HepG2 (cell line): ENCODE data around the gene NUDT19. TPM values are rescaled to one million over a fixed set of nuclear protein-coding genes. Genes with fewer than 3 reads are reported as not detected.

Experiments used
- CCDC6 ChIP-seq: sonication (generic); formaldehyde crosslinking; IDR thresholded peaks from 2 replicates; pipeline ENCODE4 v1.8.1; 2022; ENCODE audit warnings: mild to moderate bottlenecking, missing genetic modification reagents, moderate library complexity
- FOXA3 ChIP-seq: IDR thresholded peaks from 2 replicates; pipeline ENCODE4 v1.6.1; 2016; ENCODE audit warnings: missing genetic modification reagents, missing compliant biosample characterization
- GATAD2A ChIP-seq: IDR thresholded peaks from 2 replicates; pipeline ENCODE4 v1.6.1; 2016
- HIC2 ChIP-seq: sonication (generic); formaldehyde crosslinking; IDR thresholded peaks from 2 replicates; pipeline ENCODE4 v1.9.0; 2022; ENCODE audit warnings: low read depth, missing genetic modification reagents
- KDM3A ChIP-seq: IDR thresholded peaks from 2 replicates; pipeline ENCODE4 v1.6.1; 2018; ENCODE audit warnings: low read depth, missing compliant biosample characterization
- KLF13 ChIP-seq: sonication (generic); formaldehyde crosslinking; IDR thresholded peaks from 2 replicates; pipeline ENCODE4 v1.4.0; 2020; ENCODE audit warnings: mild to moderate bottlenecking, missing genetic modification reagents
- NFIB ChIP-seq: sonication (generic); formaldehyde crosslinking; IDR thresholded peaks from 2 replicates; pipeline ENCODE4 v1.9.0; 2021; ENCODE audit warnings: missing genetic modification reagents, mild to moderate bottlenecking, borderline replicate concordance
- RAD51 ChIP-seq: fragments of 450-650 bp; IDR thresholded peaks from 2 replicates; pipeline ENCODE4 v1.6.1; 2016; ENCODE audit warnings: borderline replicate concordance
- TEAD2 ChIP-seq: sonication (generic); formaldehyde crosslinking; IDR thresholded peaks from 2 replicates; pipeline ENCODE4 v1.9.0; 2021; ENCODE audit warnings: missing genetic modification reagents
- TGIF2 ChIP-seq: IDR thresholded peaks from 2 replicates; pipeline ENCODE4 v1.6.1; 2016; ENCODE audit warnings: control low read depth, missing compliant biosample characterization
- ZBTB49 ChIP-seq: sonication (generic); formaldehyde crosslinking; IDR thresholded peaks from 2 replicates; pipeline ENCODE4 v1.4.0; 2020; ENCODE audit warnings: missing genetic modification reagents, borderline replicate concordance
- ZFP62 ChIP-seq: sonication (generic); formaldehyde crosslinking; IDR thresholded peaks from 2 replicates; pipeline ENCODE4 v1.4.0; 2020; ENCODE audit warnings: missing genetic modification reagents
- ZMYM2 ChIP-seq: sonication (generic); formaldehyde crosslinking; IDR thresholded peaks from 2 replicates; pipeline ENCODE4 v1.8.0; 2022; ENCODE audit warnings: mild to moderate bottlenecking, missing genetic modification reagents
- ZMYM4 ChIP-seq: sonication (generic); formaldehyde crosslinking; IDR thresholded peaks from 2 replicates; pipeline ENCODE4 v1.8.1; 2023; ENCODE audit warnings: mild to moderate bottlenecking, missing genetic modification reagents
- ZNF230 ChIP-seq: sonication (generic); formaldehyde crosslinking; IDR thresholded peaks from 2 replicates; pipeline ENCODE4 v1.4.0; 2020; ENCODE audit warnings: mild to moderate bottlenecking, missing genetic modification reagents
- ZNF547 ChIP-seq: sonication (generic); formaldehyde crosslinking; IDR thresholded peaks from 2 replicates; pipeline ENCODE4 v1.5.1; 2020; ENCODE audit warnings: mild to moderate bottlenecking, missing genetic modification reagents
- ZSCAN20 ChIP-seq: sonication (generic); formaldehyde crosslinking; IDR thresholded peaks from 2 replicates; pipeline ENCODE4 v1.4.0; 2020; ENCODE audit warnings: missing genetic modification reagents, mild to moderate bottlenecking, borderline replicate concordance
- ZSCAN22 ChIP-seq: sonication (generic); formaldehyde crosslinking; IDR thresholded peaks from 2 replicates; pipeline ENCODE4 v1.4.0; 2020; ENCODE audit warnings: mild to moderate bottlenecking, missing genetic modification reagents
- polyA plus RNA-seq, 8 experiments: library from polyadenylated mRNA; depleted of rRNA in 3 of 8; stranded (reverse) in 7 of 8; unstranded in 1 of 8; fragments of >200 nt; fragmentation: Illumina TruSeq in 4 of 8; extraction: Trizol in 4 of 8; gene quantifications; 2 replicates each; pipeline versions ENCODE4 v1.2.1 to v1.2.3, GENCODE V29; 2011 to 2016; ENCODE audit warnings: low read depth in 4 of 8, missing spikeins in 1 of 8, mixed read lengths in 1 of 8; ENCODE audit not compliant: insufficient read depth in 1 of 8
- total RNA-seq, 5 experiments: library from RNA; depleted of rRNA; stranded (reverse); fragments of >200 nt; fragmentation: Illumina TruSeq; extraction: Trizol; gene quantifications; 2 replicates each; pipeline ENCODE4 v1.2.3, GENCODE V29; 2016; ENCODE audit warnings: low read depth in 1 of 5
- TF ChIP-seq, protein P1 (sequence below): sonication (generic); formaldehyde crosslinking; IDR thresholded peaks from 2 replicates; pipeline ENCODE4 v1.4.0; 2020; ENCODE audit warnings: missing genetic modification reagents
- TF ChIP-seq, protein P2 (sequence below): sonication (generic); formaldehyde crosslinking; IDR thresholded peaks from 2 replicates; pipeline ENCODE4 v1.5.1; 2020; ENCODE audit warnings: mild to moderate bottlenecking, missing genetic modification reagents, moderate library complexity
- TF ChIP-seq, protein P3 (sequence below): sonication (generic); formaldehyde crosslinking; IDR thresholded peaks from 2 replicates; pipeline ENCODE4 v1.5.1; 2020; ENCODE audit warnings: missing genetic modification reagents, mild to moderate bottlenecking, borderline replicate concordance

NUDT19 gene
- total and polyA plus RNA-seq, 2 of the 13 experiments (the other 11 are each of a cell fraction or from before 2014, with no cell fraction given): 3.1 to 3.6 TPM

DNA sequence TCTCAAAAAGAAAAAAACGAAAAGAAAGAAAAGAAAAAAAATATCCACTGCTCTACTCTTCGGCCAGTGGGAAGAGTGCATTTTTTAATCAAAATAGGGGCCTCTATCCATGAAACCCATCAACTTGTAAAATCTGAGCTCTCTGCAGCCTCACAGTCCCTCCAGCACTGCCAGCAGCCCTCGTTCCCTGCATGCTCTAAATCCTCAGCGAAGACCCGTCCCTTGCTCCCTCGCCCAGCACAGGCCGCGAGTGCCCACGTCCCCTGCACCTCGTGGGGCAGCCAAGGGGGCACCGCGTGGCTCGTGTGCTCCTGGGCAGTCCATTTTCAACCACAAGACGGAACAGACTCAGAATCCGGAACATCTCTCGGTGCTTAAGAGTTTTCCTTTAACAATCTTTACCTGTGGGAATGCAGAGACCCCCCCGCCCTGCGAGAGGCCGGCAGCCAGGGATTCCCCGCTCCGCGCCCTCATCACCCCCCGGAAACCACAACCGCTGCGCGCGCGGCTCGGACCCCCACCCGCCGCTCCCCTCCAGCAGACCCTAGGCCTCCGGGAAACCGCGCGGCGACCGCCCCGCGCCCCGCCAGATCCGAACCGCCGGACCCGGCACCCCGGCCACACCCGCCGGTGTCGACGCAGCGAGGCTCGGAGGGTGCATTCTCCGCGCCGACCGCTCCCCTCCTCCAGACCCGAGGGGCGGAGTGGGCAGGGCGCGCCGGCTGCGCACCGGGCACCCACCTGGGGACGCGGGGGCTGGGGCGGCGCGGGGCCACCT, 17.3 kb upstream of the NUDT19 start (continued):
- 0 out of 2 replicates have a peak, but pooled peaks have one; percentile 6 for TF ChIP-seq ZNF230 (CRISPR knock-in tag)
- 0 out of 2 replicates have a peak, but pooled peaks have one; percentile 13 for TF ChIP-seq ZSCAN22
- no peak for TF ChIP-seq RAD51
- TF ChIP-seq, protein P1, sequence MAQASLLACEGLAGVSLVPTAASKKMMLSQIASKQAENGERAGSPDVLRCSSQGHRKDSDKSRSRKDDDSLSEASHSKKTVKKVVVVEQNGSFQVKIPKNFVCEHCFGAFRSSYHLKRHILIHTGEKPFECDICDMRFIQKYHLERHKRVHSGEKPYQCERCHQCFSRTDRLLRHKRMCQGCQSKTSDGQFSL (CRISPR knock-in tag): no peak
- no peak for TF ChIP-seq HIC2 (CRISPR knock-in tag)
- TF ChIP-seq ZNF547: 0 out of 2 replicates have a peak, but pooled peaks have one; percentile 65
- TF ChIP-seq, protein P2, sequence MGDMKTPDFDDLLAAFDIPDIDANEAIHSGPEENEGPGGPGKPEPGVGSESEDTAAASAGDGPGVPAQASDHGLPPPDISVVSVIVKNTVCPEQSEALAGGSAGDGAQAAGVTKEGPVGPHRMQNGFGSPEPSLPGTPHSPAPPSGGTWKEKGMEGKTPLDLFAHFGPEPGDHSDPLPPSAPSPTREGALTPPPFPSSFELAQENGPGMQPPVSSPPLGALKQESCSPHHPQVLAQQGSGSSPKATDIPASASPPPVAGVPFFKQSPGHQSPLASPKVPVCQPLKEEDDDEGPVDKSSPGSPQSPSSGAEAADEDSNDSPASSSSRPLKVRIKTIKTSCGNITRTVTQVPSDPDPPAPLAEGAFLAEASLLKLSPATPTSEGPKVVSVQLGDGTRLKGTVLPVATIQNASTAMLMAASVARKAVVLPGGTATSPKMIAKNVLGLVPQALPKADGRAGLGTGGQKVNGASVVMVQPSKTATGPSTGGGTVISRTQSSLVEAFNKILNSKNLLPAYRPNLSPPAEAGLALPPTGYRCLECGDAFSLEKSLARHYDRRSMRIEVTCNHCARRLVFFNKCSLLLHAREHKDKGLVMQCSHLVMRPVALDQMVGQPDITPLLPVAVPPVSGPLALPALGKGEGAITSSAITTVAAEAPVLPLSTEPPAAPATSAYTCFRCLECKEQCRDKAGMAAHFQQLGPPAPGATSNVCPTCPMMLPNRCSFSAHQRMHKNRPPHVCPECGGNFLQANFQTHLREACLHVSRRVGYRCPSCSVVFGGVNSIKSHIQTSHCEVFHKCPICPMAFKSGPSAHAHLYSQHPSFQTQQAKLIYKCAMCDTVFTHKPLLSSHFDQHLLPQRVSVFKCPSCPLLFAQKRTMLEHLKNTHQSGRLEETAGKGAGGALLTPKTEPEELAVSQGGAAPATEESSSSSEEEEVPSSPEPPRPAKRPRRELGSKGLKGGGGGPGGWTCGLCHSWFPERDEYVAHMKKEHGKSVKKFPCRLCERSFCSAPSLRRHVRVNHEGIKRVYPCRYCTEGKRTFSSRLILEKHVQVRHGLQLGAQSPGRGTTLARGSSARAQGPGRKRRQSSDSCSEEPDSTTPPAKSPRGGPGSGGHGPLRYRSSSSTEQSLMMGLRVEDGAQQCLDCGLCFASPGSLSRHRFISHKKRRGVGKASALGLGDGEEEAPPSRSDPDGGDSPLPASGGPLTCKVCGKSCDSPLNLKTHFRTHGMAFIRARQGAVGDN: peak; percentile 43; the same call in 1 of the 2 replicates
- no peak for TF ChIP-seq CCDC6 (CRISPR knock-in tag)
- 0 out of 2 replicates have a peak, but pooled peaks have one; percentile 22 for TF ChIP-seq TEAD2 (CRISPR knock-in tag)
- TF ChIP-seq KLF13 (CRISPR knock-in tag): no peak
- no peak for TF ChIP-seq ZMYM2 (CRISPR knock-in tag)
- no peak for TF ChIP-seq NFIB
- TF ChIP-seq ZFP62 (CRISPR knock-in tag): no peak
- TF ChIP-seq GATAD2A (CRISPR knock-in tag): no peak
- no peak for TF ChIP-seq ZBTB49 (CRISPR knock-in tag)
- no peak for TF ChIP-seq FOXA3
- no peak for TF ChIP-seq TGIF2 (CRISPR knock-in tag)
- TF ChIP-seq ZSCAN20 (CRISPR knock-in tag): no peak
- no peak for TF ChIP-seq KDM3A (CRISPR knock-in tag)
- no peak for TF ChIP-seq ZMYM4
- TF ChIP-seq, protein P3, sequence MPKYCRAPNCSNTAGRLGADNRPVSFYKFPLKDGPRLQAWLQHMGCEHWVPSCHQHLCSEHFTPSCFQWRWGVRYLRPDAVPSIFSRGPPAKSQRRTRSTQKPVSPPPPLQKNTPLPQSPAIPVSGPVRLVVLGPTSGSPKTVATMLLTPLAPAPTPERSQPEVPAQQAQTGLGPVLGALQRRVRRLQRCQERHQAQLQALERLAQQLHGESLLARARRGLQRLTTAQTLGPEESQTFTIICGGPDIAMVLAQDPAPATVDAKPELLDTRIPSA (CRISPR knock-in tag): no peak
